Stomach (tissue), 9 donors: ENCODE results near the gene ALS2CL. TPM values are rescaled to one million over a fixed set of nuclear protein-coding genes. Genes with fewer than 3 reads are reported as not detected.

ENCODE experiments used
- DNase-seq, 2 donors: peaks; one replicate each; pipeline versions ENCODE4 v3.0.0 to v3.0.0-alpha.2; 2013 to 2019
- H3K27ac ChIP-seq, 5 donors: fragments of 200-600 bp in 4 of 5; sonication (generic) in 4 of 5; one replicate each; pipeline ENCODE4 v1.5.1; 2013 to 2019; ENCODE audit warnings: mild to moderate bottlenecking in 1 of 5, moderate library complexity in 1 of 5
- H3K27me3 ChIP-seq, 3 donors: fragments of 200-600 bp; sonication (generic); one replicate each; pipeline ENCODE4 v1.5.1; 2017 to 2019; ENCODE audit warnings: mixed run types in 1 of 3
- H3K36me3 ChIP-seq, 4 donors: fragments of 200-600 bp; sonication (generic); 1 replicate in 3 of 4; 2 replicates in 1 of 4; pipeline ENCODE4 v1.5.1; 2016 to 2019
- H3K4me1 ChIP-seq, 4 donors: fragments of 200-600 bp; sonication (generic); one replicate each; pipeline ENCODE4 v1.5.1; 2016 to 2019
- H3K4me3 ChIP-seq, 4 donors: fragments of 200-600 bp; sonication (generic) in 3 of 4; one replicate each; pipeline ENCODE4 v1.5.1; 2016 to 2019; ENCODE audit warnings: mild to moderate bottlenecking in 1 of 4
- H3K9me3 ChIP-seq, 4 donors: fragments of 200-600 bp; sonication (generic); one replicate each; pipeline ENCODE4 v1.5.1; 2016 to 2019
- EP300 ChIP-seq: sonication (generic); formaldehyde crosslinking; IDR thresholded peaks from one replicate; pipeline ENCODE4 v1.6.1; 2017; ENCODE audit warnings: antibody characterized with exemption
- POLR2A ChIP-seq, 4 donors: fragments of 450-650 bp; IDR thresholded peaks; one replicate each; pipeline ENCODE4 v1.6.1; 2016; ENCODE audit warnings: antibody characterized with exemption in 4 of 4, control low read depth in 2 of 4, mild to moderate bottlenecking in 1 of 4, moderate library complexity in 1 of 4
- POLR2AphosphoS5 ChIP-seq, 3 donors: sonication (generic); formaldehyde crosslinking; IDR thresholded peaks; one replicate each; pipeline ENCODE4 v1.6.1; 2016; ENCODE audit warnings: antibody characterized with exemption in 3 of 3
- WGBS, 5 donors: extraction: QIAGEN DNeasy Blood & Tissue Kit in 3 of 5; methylation state at CpG; one replicate each; pipeline versions ENCODE4 v1.1.5 to v1.1.7; 2013 to 2018; 5-methylcytosine and 5-hydroxymethylcytosine counted together
- intact Hi-C: fragments of 100-400 bp; cut with DNase I; formaldehyde crosslinking; loops from one replicate; pipeline ENCODE4 v1.15.1; 2023; ENCODE audit warnings: low total_unique reads
- polyA plus RNA-seq, 3 donors: library from polyadenylated mRNA; stranded (reverse); fragments of 200-250 nt; gene quantifications; one replicate each; pipeline ENCODE4 v1.2.3, GENCODE V29; 2013
- total RNA-seq, 5 donors: library from RNA; depleted of rRNA; stranded (reverse); fragments of >200 nt; gene quantifications; one replicate each; pipeline versions ENCODE4 v1.1.0 to v1.2.3, GENCODE V29; 2014 to 2016
- TF ChIP-seq, protein P1 (sequence below), 7 experiments: fragments of 450-650 bp in 4 of 7; fragments of 200-600 bp in 3 of 7; sonication (generic) in 3 of 7; IDR thresholded peaks; one replicate each; pipeline ENCODE4 v1.5.1; 2016 to 2019; ENCODE audit warnings: antibody characterized with exemption in 7 of 7, control low read depth in 2 of 7, mild to moderate bottlenecking in 1 of 7
- donor health status: healthy with polysubstance abuse.
- donor health status: Bipolar disorder and iron deficiency.
- donor health status: healthy.

ALS2CL gene
- total and polyA plus RNA-seq, 8 donors: 5.3 to 107 (median 47.8) TPM

DNA sequence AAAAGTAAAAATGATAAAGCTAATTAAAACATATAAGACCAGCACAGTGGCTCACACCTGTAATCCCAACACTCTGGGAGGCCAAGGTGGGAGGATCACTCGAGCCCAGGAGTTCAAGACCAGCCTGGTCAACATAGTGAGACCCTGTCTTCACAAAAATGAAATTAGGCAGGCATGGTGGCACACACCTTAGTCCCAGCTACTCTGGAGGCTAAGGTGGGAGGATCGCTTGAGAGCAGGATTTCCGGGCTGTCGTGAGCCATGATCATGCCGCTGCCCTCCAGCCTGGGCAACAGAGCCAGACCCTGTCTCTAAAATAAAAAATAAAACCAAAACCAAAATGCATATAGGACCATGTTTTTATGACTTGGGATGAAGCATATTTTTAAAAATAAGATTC lies 29.0 kb upstream of the ALS2CL start:
- Histone ChIP-seq H3K4me3 (no peak overlapping the region), H3K9me3 (no peaks in the 10 kb centered on the region), H3K27ac (no peak overlapping the region), H3K27me3 (peaks cover 0 to 20% (median 7%) of the 10 kb centered on the region in 3 donors), H3K4me1 (peaks cover 0 to 12% (median 0%) of the 10 kb centered on the region in 4 donors), H3K36me3 (no peaks in the 10 kb centered on the region)
- intact Hi-C loops: no loop called here
- DNase-seq: no peak
- WGBS, 5 donors: 86 to 93% (median 89%) methylated on average over 5 of the region's 5 CpGs
- TF ChIP-seq EP300: no peak
- TF ChIP-seq POLR2A (IDR thresholded peaks at IDR 0.05): no peak
- TF ChIP-seq POLR2AphosphoS5 (IDR thresholded peaks at IDR 0.05): no peak
- TF ChIP-seq, protein P1, sequence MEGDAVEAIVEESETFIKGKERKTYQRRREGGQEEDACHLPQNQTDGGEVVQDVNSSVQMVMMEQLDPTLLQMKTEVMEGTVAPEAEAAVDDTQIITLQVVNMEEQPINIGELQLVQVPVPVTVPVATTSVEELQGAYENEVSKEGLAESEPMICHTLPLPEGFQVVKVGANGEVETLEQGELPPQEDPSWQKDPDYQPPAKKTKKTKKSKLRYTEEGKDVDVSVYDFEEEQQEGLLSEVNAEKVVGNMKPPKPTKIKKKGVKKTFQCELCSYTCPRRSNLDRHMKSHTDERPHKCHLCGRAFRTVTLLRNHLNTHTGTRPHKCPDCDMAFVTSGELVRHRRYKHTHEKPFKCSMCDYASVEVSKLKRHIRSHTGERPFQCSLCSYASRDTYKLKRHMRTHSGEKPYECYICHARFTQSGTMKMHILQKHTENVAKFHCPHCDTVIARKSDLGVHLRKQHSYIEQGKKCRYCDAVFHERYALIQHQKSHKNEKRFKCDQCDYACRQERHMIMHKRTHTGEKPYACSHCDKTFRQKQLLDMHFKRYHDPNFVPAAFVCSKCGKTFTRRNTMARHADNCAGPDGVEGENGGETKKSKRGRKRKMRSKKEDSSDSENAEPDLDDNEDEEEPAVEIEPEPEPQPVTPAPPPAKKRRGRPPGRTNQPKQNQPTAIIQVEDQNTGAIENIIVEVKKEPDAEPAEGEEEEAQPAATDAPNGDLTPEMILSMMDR (IDR thresholded peaks at IDR 0.05): no peak

DNA sequence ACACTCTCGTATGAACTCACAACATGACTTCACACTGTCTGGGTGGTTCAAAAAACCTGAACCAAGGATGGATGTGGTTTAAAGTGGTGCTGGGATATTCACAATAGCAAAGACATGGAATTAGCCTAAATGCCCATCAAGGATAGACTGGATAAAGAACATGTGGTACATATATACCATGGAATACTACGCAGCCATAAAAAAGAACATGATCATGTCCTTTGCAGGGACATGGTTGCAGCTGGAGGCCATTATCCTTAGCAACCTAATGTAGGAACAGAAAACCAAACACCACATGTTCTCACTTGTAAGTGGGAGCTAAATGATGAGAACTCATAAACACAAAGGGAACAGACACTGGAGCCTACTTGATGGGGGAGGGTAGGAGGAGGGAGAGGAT lies 27.5 kb upstream of the ALS2CL start:
- WGBS, 5 donors: 66 to 98% (median 93%) methylated on average over 2 of the region's 2 CpGs
- intact Hi-C loops: no loop called here
- TF ChIP-seq, protein P1 (IDR thresholded peaks at IDR 0.05): no peak
- no peak for TF ChIP-seq POLR2A (IDR thresholded peaks at IDR 0.05)
- TF ChIP-seq EP300: no peak
- TF ChIP-seq POLR2AphosphoS5 (IDR thresholded peaks at IDR 0.05): no peak
- Histone ChIP-seq H3K27ac (no peak overlapping the region), H3K36me3 (no peaks in the 10 kb centered on the region), H3K4me3 (no peak overlapping the region), H3K4me1 (peaks cover 0 to 11% (median 0%) of the 10 kb centered on the region in 4 donors), H3K27me3 (peaks cover 0 to 27% (median 14%) of the 10 kb centered on the region in 3 donors), H3K9me3 (no peaks in the 10 kb centered on the region)
- DNase-seq: no peak

DNA sequence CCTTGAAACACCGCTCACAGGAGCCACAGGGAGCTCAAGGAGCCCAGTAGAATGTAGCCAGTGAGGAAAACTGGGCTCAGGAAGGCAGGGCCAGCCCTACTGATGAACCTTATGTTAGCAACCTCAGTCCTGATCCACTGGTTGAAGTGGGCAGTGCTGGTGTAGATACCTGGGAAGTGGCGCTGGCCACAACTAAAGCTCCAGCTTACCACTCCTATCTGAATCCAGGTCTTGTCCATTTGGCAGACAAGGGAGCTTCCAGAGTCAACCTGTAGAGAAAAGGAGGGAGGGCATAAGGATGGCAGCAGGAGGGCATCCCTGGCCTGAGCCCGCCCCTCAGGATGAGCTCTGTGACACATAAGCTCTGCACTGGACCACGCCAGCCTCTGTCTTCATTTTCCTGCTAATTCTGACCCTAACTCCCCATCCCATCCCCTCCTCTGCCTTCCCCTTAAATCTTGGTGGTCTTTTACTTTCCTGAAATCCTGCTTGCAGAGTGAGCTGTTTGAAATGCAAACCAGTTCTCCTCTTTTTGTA lies 26.3 kb upstream of the ALS2CL start:
- Histone ChIP-seq H3K27me3 (peaks cover 0 to 27% (median 14%) of the 10 kb centered on the region in 3 donors), H3K4me1 (peaks cover 0 to 6% (median 0%) of the 10 kb centered on the region in 4 donors), H3K9me3 (no peaks in the 10 kb centered on the region), H3K4me3 (no peak overlapping the region), H3K27ac (no peak overlapping the region), H3K36me3 (no peaks in the 10 kb centered on the region)
- 78 to 93% (median 85%) methylated on average over 3 to 4 of the region's 4 CpGs for WGBS, 5 donors
- DNase-seq: peak in 1 of 2 donors; percentile 3
- no peak for TF ChIP-seq EP300
- TF ChIP-seq, protein P1 (IDR thresholded peaks at IDR 0.05): no peak
- no peak for TF ChIP-seq POLR2AphosphoS5 (IDR thresholded peaks at IDR 0.05)
- TF ChIP-seq POLR2A (IDR thresholded peaks at IDR 0.05): no peak
- intact Hi-C loops: no loop called here

DNA sequence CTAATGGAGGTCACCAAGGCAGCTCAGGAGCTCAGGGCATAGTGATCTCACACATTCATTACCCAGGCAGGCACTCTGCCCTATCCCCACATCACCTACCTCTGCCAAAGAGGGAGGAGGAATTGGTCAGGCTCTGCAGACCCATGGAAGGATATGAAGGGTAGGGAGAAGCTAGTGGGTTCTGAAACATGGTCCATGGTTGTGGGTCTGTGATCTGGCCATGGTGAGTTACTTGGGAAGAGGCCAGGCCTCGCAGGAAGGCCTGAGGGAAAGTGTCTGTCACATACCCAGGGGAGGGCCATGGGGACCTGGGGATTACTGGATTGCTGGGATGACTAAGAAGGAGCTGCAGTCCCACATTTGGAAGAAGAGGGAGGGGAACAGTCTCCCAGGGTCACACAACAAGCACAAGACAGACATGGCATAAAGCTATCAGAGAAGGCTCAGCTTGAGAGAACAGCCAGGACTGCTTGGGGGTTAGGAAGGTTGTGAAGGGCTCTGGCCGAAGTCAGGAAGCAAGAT lies 25.6 kb upstream of the ALS2CL start:
- intact Hi-C loops: no loop called here
- no peak for TF ChIP-seq POLR2AphosphoS5 (IDR thresholded peaks at IDR 0.05)
- TF ChIP-seq, protein P1 (IDR thresholded peaks at IDR 0.05): no peak
- TF ChIP-seq EP300: no peak
- no peak for TF ChIP-seq POLR2A (IDR thresholded peaks at IDR 0.05)
- Histone ChIP-seq H3K4me1 (peaks cover 0 to 6% (median 0%) of the 10 kb centered on the region in 4 donors), H3K9me3 (no peaks in the 10 kb centered on the region), H3K36me3 (no peaks in the 10 kb centered on the region), H3K27me3 (peaks cover 0 to 27% (median 14%) of the 10 kb centered on the region in 3 donors), H3K27ac (no peak overlapping the region), H3K4me3 (no peak overlapping the region)
- 79 to 88% (median 85%) methylated on average over 2 of the region's 2 CpGs for WGBS, 5 donors
- peak in 1 of 2 donors; percentile 2 for DNase-seq
